ENCODE results near the gene IL4R. TPM values are rescaled to one million over a fixed set of nuclear protein-coding genes. Genes with fewer than 3 reads are reported as not detected.

IL4R gene
- total RNA-seq (100 to 1,000 TPM; 140 to 142 TPM), polyA plus RNA-seq (41.6 TPM)

DNA sequence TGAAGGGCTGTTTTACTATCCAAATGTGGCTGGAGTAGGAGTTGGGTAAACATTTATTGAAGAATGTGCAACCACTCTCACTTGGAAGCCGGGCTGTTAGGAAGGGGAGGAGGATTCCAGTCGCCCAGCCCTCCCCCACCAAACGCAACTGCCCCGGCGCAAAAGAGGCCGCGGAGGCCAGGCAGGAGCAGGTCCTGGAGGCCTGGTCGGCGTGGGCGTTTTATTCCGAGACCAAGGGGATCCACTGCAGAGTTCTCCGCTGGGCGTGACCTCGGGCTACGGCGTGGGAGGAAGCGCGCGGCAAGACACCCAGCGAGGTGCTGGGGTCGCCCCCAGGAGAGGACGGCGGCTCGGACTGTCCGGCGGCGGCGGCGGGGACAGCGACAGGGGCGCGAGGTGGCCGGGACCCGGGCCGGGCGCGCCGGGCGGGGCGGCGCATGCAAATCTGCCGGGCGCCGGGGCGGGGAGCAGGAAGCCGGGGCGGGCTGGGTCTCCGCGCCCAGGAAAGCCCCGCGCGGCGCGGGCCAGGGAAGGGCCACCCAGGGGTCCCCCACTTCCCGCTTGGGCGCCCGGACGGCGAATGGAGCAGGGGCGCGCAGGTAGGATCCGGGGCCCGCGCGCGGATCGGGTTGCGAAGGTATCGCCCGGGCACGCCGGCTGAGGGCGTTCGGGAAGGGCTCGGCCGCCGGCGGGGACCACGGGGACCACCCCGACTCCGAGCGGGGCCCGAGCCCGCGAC, at the start of gene IL4R:
Gene IL4R (plus strand): TSS at position 553 of the 739 bp plus-strand sequence. CDS start 26,230 bp downstream, outside the sequence.
- peak within 1 kb of the TSS; percentile 86 to 100 (median 99) for H3K27ac Mint-ChIP-seq
- peaks cover 42 to 51% (median 51%) of the 10 kb centered on the region in 3 donors for H3K4me1 Mint-ChIP-seq
- ChIA-PET CTCF (no interaction called here), POLR2A (no interaction called here)
- peak within 1 kb of the TSS; percentile 89 for H3K27ac ChIP-seq (ENCODE audit: low read depth, low read length)
- H3K4me3 ChIP-seq (ENCODE audit: low read length) = peak within 1 kb of the TSS; percentile 92
- no peaks in the 10 kb centered on the region for H3K36me3 ChIP-seq (ENCODE audit: insufficient read depth, low read length)
- H3K27me3 Mint-ChIP-seq = peaks cover 0 to 3% of the 10 kb centered on the region in 2 donors
- DNase-seq = peak; percentile 50 to 71 (median 65)
- H3K4me3 Mint-ChIP-seq = peak within 1 kb of the TSS; percentile 86 to 96 (median 95)
- peaks cover 48% of the 10 kb centered on the region for H3K4me1 ChIP-seq (ENCODE audit: insufficient read depth, low read length)
- no peaks in the 10 kb centered on the region for H3K9me3 Mint-ChIP-seq
- H3K27me3 ChIP-seq (ENCODE audit: insufficient read depth, low read length, poor library complexity, severe bottlenecking) = no peaks in the 10 kb centered on the region
- H3K36me3 Mint-ChIP-seq = peaks cover 0 to 15% (median 0%) of the 10 kb centered on the region in 3 donors
- no peaks in the 10 kb centered on the region for H3K9me3 ChIP-seq (ENCODE audit: low read length)

GRCh38 chr16:27264151-27264550, 49.6 kb upstream of the IL4R start:
- Mint-ChIP-seq H3K27me3 (no peaks in the 10 kb centered on the region), H3K36me3 (peaks cover 0 to 18% (median 7%) of the 10 kb centered on the region in 3 donors), H3K4me1 (peaks cover 48 to 79% (median 67%) of the 10 kb centered on the region in 3 donors), H3K9me3 (no peaks in the 10 kb centered on the region), H3K27ac (peak overlapping the region in 4 of 8 donors; percentile 46 to 66 (median 56)), H3K4me3 (no peak overlapping the region)
- Histone ChIP-seq H3K4me3 (ENCODE audit: low read length) (no peak overlapping the region), H3K27ac (ENCODE audit: low read depth, low read length) (no peak overlapping the region), H3K36me3 (ENCODE audit: insufficient read depth, low read length) (no peaks in the 10 kb centered on the region), H3K27me3 (ENCODE audit: insufficient read depth, low read length, poor library complexity, severe bottlenecking) (no peaks in the 10 kb centered on the region), H3K4me1 (ENCODE audit: insufficient read depth, low read length) (peaks cover 14% of the 10 kb centered on the region), H3K9me3 (ENCODE audit: low read length) (no peaks in the 10 kb centered on the region)
- DNase-seq = no peak
- ChIA-PET CTCF (no interaction called here), POLR2A (interaction anchor here (1.4 kb wide), 1 partner anchor 10 kb away, joined by 5 read pairs; no protein-coding TSS in a partner anchor)

DNA sequence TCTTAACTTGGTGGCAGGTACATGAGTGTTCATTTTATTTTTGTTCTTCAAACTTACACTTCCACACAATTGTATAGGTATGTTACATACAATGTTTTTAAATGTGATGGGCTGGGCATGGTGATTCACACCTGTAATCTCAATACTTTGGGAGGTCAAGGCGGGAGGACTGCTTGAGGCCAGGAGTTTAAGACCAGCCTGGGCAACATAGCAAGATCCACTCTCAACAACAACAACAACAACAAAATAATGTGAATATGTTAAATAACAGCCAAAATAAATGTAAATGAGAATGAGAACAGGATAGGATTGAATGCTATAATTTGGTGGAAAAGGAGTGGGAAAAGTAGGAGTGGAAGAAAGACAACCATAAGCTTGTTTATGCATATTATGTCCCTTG, 47.8 kb upstream of the IL4R start:
- ChIA-PET CTCF (no interaction called here), POLR2A (no interaction called here)

DNA sequence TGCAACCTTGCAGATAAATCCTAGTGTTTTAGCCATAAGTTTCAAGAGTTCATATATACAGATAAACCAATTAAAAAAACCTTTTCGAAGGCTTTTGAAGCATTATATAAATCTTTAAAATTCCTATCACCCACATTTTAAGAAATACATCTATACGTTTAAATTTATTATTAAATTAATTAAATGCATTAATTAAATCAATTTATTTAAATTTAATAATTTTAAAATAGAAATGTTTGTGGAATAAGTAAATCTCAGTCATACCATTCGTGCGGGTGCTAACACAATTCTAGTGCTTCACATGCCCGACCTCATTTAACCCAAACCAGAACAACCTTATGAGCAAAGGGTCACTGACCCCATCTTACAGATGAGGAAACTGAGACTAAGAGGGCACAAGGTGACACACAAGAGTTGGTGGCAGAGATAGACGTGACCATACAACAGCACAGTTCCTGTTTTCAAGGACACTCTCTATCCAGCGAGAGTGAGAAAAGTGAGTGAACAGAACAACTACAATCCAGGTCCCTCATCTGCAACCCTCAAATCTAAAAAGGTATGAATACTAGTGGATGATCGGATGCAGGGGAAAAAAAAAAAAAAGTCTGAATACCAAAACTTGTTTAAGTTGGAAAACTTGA, 46.6 kb upstream of the IL4R start:
- ChIA-PET POLR2A (interaction anchor here (3.0 kb wide), 1 partner anchor 31 kb away, joined by 16 read pairs; no protein-coding TSS in a partner anchor), CTCF (interaction anchor here (1.0 kb wide), 1 partner anchor 32 kb away, joined by 3 read pairs; no protein-coding TSS in a partner anchor)
- no peak for DNase-seq
- no peaks in the 10 kb centered on the region for H3K9me3 ChIP-seq (ENCODE audit: low read length)
- H3K27me3 Mint-ChIP-seq = no peaks in the 10 kb centered on the region
- no peaks in the 10 kb centered on the region for H3K27me3 ChIP-seq (ENCODE audit: insufficient read depth, low read length, poor library complexity, severe bottlenecking)
- peaks cover 0 to 12% (median 6%) of the 10 kb centered on the region in 3 donors for H3K36me3 Mint-ChIP-seq
- peak overlapping the region; percentile 90 to 100 (median 98) for H3K4me3 Mint-ChIP-seq
- H3K4me3 ChIP-seq (ENCODE audit: low read length) = no peak overlapping the region
- no peak overlapping the region for H3K27ac ChIP-seq (ENCODE audit: low read depth, low read length)
- H3K36me3 ChIP-seq (ENCODE audit: insufficient read depth, low read length) = no peaks in the 10 kb centered on the region
- H3K9me3 Mint-ChIP-seq = no peaks in the 10 kb centered on the region
- H3K27ac Mint-ChIP-seq = peak overlapping the region in 7 of 8 donors; percentile 14 to 99 (median 94)
- H3K4me1 Mint-ChIP-seq = peaks cover 49 to 63% (median 61%) of the 10 kb centered on the region in 3 donors
- H3K4me1 ChIP-seq (ENCODE audit: insufficient read depth, low read length) = peaks cover 31% of the 10 kb centered on the region

More for the DNA sequence above, 47.8 kb upstream of the IL4R start:
- peaks cover 0 to 13% (median 4%) of the 10 kb centered on the region in 3 donors for H3K36me3 Mint-ChIP-seq
- peak overlapping the region in 3 of 7 donors; percentile 42 to 51 (median 42) for H3K4me3 Mint-ChIP-seq
- Histone ChIP-seq H3K36me3 (ENCODE audit: insufficient read depth, low read length) (no peaks in the 10 kb centered on the region), H3K4me3 (ENCODE audit: low read length) (no peak overlapping the region), H3K27me3 (ENCODE audit: insufficient read depth, low read length, poor library complexity, severe bottlenecking) (no peaks in the 10 kb centered on the region), H3K9me3 (ENCODE audit: low read length) (no peaks in the 10 kb centered on the region), H3K4me1 (ENCODE audit: insufficient read depth, low read length) (peaks cover 22% of the 10 kb centered on the region), H3K27ac (ENCODE audit: low read depth, low read length) (no peak overlapping the region)
- no peaks in the 10 kb centered on the region for H3K27me3 Mint-ChIP-seq
- H3K4me1 Mint-ChIP-seq = peaks cover 52 to 74% (median 68%) of the 10 kb centered on the region in 3 donors
- H3K27ac Mint-ChIP-seq = peak overlapping the region in 5 of 8 donors; percentile 19 to 93 (median 79)
- DNase-seq = no peak
- no peaks in the 10 kb centered on the region for H3K9me3 Mint-ChIP-seq

- ChIA-PET CTCF (interaction anchor here (0.8 to 2.7 kb wide), 3 partner anchors 27 to 34 kb away, joined by 3 to 8 read pairs (median 7); no protein-coding TSS in a partner anchor), POLR2A (interaction anchor here (1.0 to 3.0 kb wide), 2 partner anchors 33 to 66 kb away, joined by 3 to 16 read pairs; no protein-coding TSS in a partner anchor)
- Mint-ChIP-seq H3K4me1 (peaks cover 38 to 53% (median 53%) of the 10 kb centered on the region in 3 donors), H3K36me3 (peaks cover 0 to 7% (median 4%) of the 10 kb centered on the region in 3 donors), H3K27me3 (no peaks in the 10 kb centered on the region), H3K4me3 (peak within 1 kb of the TSS; percentile 90 to 100 (median 98)), H3K9me3 (no peaks in the 10 kb centered on the region), H3K27ac (peak within 1 kb of the TSS; percentile 94 to 100 (median 99))
- Histone ChIP-seq H3K4me1 (ENCODE audit: insufficient read depth, low read length) (peaks cover 45% of the 10 kb centered on the region), H3K4me3 (ENCODE audit: low read length) (peak within 1 kb of the TSS; percentile 97), H3K27me3 (ENCODE audit: insufficient read depth, low read length, poor library complexity, severe bottlenecking) (no peaks in the 10 kb centered on the region), H3K36me3 (ENCODE audit: insufficient read depth, low read length) (no peaks in the 10 kb centered on the region), H3K9me3 (ENCODE audit: low read length) (no peaks in the 10 kb centered on the region), H3K27ac (ENCODE audit: low read depth, low read length) (peak within 1 kb of the TSS; percentile 85)
- DNase-seq = peak; percentile 88 to 97 (median 94)
Observed at GRCh38 chr16:27268376-27269299, 45.1 kb upstream of the IL4R start, which contains the start of gene NSMCE1. Gene NSMCE1 (minus strand): TSS chr16:27268772. CDS start chr16:27257570, 11,202 bp downstream.

GRCh38 chr16:27269300-27270150, 44.2 kb upstream of the IL4R start:
- H3K4me3 Mint-ChIP-seq = peak overlapping the region; percentile 90 to 100 (median 98)
- Histone ChIP-seq H3K9me3 (ENCODE audit: low read length) (no peaks in the 10 kb centered on the region), H3K4me3 (ENCODE audit: low read length) (peak overlapping the region; percentile 97), H3K36me3 (ENCODE audit: insufficient read depth, low read length) (no peaks in the 10 kb centered on the region), H3K27ac (ENCODE audit: low read depth, low read length) (peak overlapping the region; percentile 85), H3K27me3 (ENCODE audit: insufficient read depth, low read length, poor library complexity, severe bottlenecking) (no peaks in the 10 kb centered on the region), H3K4me1 (ENCODE audit: insufficient read depth, low read length) (peaks cover 50% of the 10 kb centered on the region)
- POLR2A ChIA-PET = interaction anchor here (3.0 kb wide), 1 partner anchor 34 kb away, joined by 16 read pairs; no protein-coding TSS in a partner anchor
- CTCF ChIA-PET = interaction anchor here (1.0 to 2.7 kb wide), 2 partner anchors 29 to 35 kb away, joined by 7 to 8 read pairs; no protein-coding TSS in a partner anchor
- H3K9me3 Mint-ChIP-seq = no peaks in the 10 kb centered on the region
- no peak for DNase-seq
- peaks cover 39 to 52% (median 52%) of the 10 kb centered on the region in 3 donors for H3K4me1 Mint-ChIP-seq
- H3K36me3 Mint-ChIP-seq = peaks cover 0 to 5% (median 4%) of the 10 kb centered on the region in 3 donors
- H3K27me3 Mint-ChIP-seq = no peaks in the 10 kb centered on the region
- H3K27ac Mint-ChIP-seq = peak overlapping the region; percentile 39 to 100 (median 99)
